ENCODE measurements around the gene OR6B1.

DNA sequence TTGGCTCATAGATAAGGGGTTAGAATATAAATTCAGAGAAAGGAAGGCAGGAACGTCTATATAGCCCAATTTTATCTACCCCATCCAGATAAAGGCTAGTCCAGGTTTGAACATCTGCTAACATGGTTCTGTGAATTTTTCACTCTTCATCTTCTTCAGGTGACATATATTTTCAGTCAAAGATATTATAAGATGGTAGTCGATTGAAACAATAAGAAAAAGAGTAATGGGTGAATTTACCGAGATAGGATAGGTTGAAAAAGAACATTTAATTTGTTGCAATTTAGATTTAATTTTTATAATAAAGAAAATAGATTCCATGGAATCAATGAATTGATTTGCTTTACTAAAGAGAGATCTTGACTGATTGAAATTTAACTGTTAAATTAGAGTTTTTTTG lies 45.6 kb upstream of the OR6B1 start, which contains the start of gene OR2F1:
- TF ChIP-seq, protein P1, sequence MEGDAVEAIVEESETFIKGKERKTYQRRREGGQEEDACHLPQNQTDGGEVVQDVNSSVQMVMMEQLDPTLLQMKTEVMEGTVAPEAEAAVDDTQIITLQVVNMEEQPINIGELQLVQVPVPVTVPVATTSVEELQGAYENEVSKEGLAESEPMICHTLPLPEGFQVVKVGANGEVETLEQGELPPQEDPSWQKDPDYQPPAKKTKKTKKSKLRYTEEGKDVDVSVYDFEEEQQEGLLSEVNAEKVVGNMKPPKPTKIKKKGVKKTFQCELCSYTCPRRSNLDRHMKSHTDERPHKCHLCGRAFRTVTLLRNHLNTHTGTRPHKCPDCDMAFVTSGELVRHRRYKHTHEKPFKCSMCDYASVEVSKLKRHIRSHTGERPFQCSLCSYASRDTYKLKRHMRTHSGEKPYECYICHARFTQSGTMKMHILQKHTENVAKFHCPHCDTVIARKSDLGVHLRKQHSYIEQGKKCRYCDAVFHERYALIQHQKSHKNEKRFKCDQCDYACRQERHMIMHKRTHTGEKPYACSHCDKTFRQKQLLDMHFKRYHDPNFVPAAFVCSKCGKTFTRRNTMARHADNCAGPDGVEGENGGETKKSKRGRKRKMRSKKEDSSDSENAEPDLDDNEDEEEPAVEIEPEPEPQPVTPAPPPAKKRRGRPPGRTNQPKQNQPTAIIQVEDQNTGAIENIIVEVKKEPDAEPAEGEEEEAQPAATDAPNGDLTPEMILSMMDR (IDR thresholded peaks at IDR 0.05) = no peak
- TF ChIP-seq EZH2 (IDR thresholded peaks at IDR 0.05; ENCODE audit: borderline replicate concordance, insufficient read depth, low read depth, low read length, poor library complexity, severe bottlenecking) = no peak
